Activated CD8-positive, alpha-beta memory T cell treated with anti-CD3 and anti-CD28 coated beads, Interleukin-2, amount 10 ng/mL, durations not matched to agents 7 days and 5 days (primary cell): Measurements from ENCODE around the gene TMEM43. TPM values are rescaled to one million over a fixed set of nuclear protein-coding genes. Genes with fewer than 3 reads are reported as not detected.

ENCODE experiments used
- ATAC-seq: fragments of 150-1000 bp; cut with Tn5 transposase; one replicate; pipeline ENCODE4 v1.10.0; 2021; ENCODE audit warnings: moderate library complexity
- CTCF ChIA-PET: fragments of 350-600 bp; sonication (Branson Sonifier 250); formaldehyde crosslinking; loops from one replicate; lab custom pipeline; 2021; ENCODE audit warnings: antibody characterized with exemption; lab: Charles Lee
- DNase-seq: peaks from one replicate; pipeline ENCODE4 v3.0.0-alpha.2; 2020
- H3K27ac Mint-ChIP-seq: one replicate; pipeline ENCODE4 v1.8.0; 2021; ENCODE audit warnings: mild to moderate bottlenecking, mixed read lengths
- H3K27me3 Mint-ChIP-seq: one replicate; pipeline ENCODE4 v1.8.0; 2021; ENCODE audit warnings: mixed read lengths
- H3K36me3 Mint-ChIP-seq: one replicate; pipeline ENCODE4 v1.8.0; 2021; ENCODE audit warnings: mild to moderate bottlenecking, mixed read lengths
- H3K4me1 Mint-ChIP-seq: one replicate; pipeline ENCODE4 v1.8.0; 2021; ENCODE audit warnings: mixed read lengths
- H3K4me3 Mint-ChIP-seq: one replicate; pipeline ENCODE4 v1.8.0; 2021; ENCODE audit warnings: mild to moderate bottlenecking, moderate library complexity, mixed read lengths
- H3K9me3 Mint-ChIP-seq: one replicate; pipeline ENCODE4 v1.8.0; 2022; ENCODE audit warnings: low read depth, mixed read lengths
- total RNA-seq, 2 experiments: library from RNA; stranded (reverse); gene quantifications; one replicate each; pipeline ENCODE4 v1.2.3, GENCODE V29; 2021

The TMEM43 gene
- total RNA-seq, 2 experiments from 2014 or later, result 27.6 to 31.8 TPM

DNA sequence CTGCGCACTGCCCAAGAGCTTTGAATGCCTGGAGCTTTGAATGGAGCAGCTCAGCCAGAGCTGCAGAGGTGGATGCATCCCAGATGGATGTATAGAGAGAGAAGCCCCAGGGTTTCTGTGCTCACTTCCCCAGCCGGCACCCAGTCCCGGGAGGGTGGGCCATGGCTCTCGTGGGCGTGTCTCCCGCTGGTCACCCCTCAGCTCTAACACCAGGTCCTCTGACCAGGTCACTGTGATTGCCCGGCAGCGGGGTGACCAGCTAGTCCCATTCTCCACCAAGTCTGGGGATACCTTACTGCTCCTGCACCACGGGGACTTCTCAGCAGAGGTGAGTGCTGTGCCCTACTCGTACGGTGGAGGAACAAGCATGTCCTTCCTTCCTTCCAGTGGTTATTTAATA lies 10.7 kb downstream of the TMEM43 start:
- Mint-ChIP-seq H3K27ac (no peak overlapping the region), H3K4me1 (no peaks in the 10 kb centered on the region), H3K27me3 (no peaks in the 10 kb centered on the region)

GRCh38 chr3:14137004-14137403 lies 12.2 kb downstream of the TMEM43 start:
- ATAC-seq, result no peak
- CTCF ChIA-PET, result no interaction called here
- no peaks in the 10 kb centered on the region for H3K9me3 Mint-ChIP-seq
- no peak overlapping the region for H3K27ac Mint-ChIP-seq
- H3K4me1 Mint-ChIP-seq, result peaks cover 3% of the 10 kb centered on the region
- no peak overlapping the region for H3K4me3 Mint-ChIP-seq
- no peaks in the 10 kb centered on the region for H3K27me3 Mint-ChIP-seq
- peaks cover 15% of the 10 kb centered on the region for H3K36me3 Mint-ChIP-seq
- DNase-seq, result no peak

More for the DNA sequence above, 10.7 kb downstream of the TMEM43 start:
- H3K36me3 Mint-ChIP-seq, result peaks cover 15% of the 10 kb centered on the region
- CTCF ChIA-PET, result no interaction called here
- no peaks in the 10 kb centered on the region for H3K9me3 Mint-ChIP-seq
- ATAC-seq (no peak), DNase-seq (no peak)
- H3K4me3 Mint-ChIP-seq, result no peak overlapping the region

DNA sequence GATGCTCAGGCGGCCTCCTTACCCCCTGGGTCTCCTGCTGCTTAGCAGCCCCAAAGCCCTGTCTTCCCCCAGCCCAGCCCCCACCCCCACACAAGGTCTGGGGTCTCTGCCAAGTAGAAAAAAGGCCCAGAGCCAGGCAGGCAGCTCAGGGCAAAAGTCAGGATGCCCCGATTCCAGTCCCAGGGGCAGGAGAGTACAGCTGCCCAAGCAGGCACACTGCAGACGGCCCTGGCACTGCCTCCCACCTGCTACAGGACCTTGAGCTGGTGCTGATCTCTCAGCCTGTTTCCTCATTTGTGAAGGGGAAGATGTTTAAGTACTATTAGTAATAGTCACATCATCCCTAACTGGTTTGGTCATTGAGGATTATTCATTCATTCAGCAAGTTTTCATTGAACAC lies 12.6 kb downstream of the TMEM43 start:
- no peaks in the 10 kb centered on the region for H3K9me3 Mint-ChIP-seq
- H3K4me1 Mint-ChIP-seq, result peaks cover 8% of the 10 kb centered on the region
- no peak overlapping the region for H3K4me3 Mint-ChIP-seq
- peaks cover 16% of the 10 kb centered on the region for H3K36me3 Mint-ChIP-seq
- ATAC-seq (no peak), DNase-seq (no peak)
- CTCF ChIA-PET, result no interaction called here
- H3K27ac Mint-ChIP-seq, result no peak overlapping the region
- no peaks in the 10 kb centered on the region for H3K27me3 Mint-ChIP-seq

GRCh38 chr3:14138109-14138877 lies 13.4 kb downstream of the TMEM43 start:
- ATAC-seq (no peak), DNase-seq (no peak)
- CTCF ChIA-PET, result no interaction called here
- H3K27ac Mint-ChIP-seq, result no peak overlapping the region
- peaks cover 16% of the 10 kb centered on the region for H3K4me1 Mint-ChIP-seq
- no peak overlapping the region for H3K4me3 Mint-ChIP-seq
- H3K36me3 Mint-ChIP-seq, result peaks cover 15% of the 10 kb centered on the region
- H3K27me3 Mint-ChIP-seq, result no peaks in the 10 kb centered on the region
- no peaks in the 10 kb centered on the region for H3K9me3 Mint-ChIP-seq

DNA sequence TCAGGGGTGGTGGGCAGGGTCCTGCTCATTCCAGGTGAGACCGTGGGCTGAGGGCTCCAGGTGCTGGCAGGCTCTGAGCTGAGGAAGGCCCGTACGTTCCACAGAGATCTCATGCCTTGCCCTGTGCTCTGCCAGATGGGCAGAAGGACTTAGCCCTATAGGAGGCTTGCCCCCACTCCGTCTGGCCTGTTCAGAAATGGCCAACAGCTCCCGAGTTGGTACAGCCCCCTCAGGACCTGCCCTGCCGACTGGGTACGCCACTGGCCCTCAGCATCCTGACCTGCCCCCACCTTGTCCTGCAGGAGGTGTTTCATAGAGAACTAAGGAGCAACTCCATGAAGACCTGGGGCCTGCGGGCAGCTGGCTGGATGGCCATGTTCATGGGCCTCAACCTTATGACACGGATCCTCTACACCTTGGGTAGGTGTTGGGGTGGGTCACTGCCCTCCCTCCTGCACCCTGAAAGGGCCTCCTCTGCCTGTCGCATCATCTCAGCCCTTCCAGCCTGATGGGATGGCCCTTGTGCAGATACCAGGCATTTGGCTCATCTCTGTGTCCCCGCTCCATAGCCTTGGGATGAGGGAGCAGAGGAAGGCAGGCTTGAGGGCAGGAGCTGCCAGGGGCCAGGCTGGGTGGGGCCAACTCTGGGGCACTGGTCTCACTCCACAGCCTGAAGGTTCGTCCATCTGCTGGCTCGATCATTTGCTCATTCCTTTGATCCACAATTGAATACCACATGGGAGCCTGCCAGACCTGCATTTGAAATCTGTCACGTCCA lies 14.2 kb downstream of the TMEM43 start:
- DNase-seq, result no peak
- H3K4me1 Mint-ChIP-seq, result peaks cover 20% of the 10 kb centered on the region
- no peak overlapping the region for H3K27ac Mint-ChIP-seq
- no peak overlapping the region for H3K4me3 Mint-ChIP-seq
- no peak for ATAC-seq
- CTCF ChIA-PET, result no interaction called here
- H3K27me3 Mint-ChIP-seq, result no peaks in the 10 kb centered on the region
- no peaks in the 10 kb centered on the region for H3K9me3 Mint-ChIP-seq
- H3K36me3 Mint-ChIP-seq, result peaks cover 15% of the 10 kb centered on the region

GRCh38 chr3:14139771-14140170 lies 14.9 kb downstream of the TMEM43 start:
- H3K27ac Mint-ChIP-seq, result no peak overlapping the region
- H3K36me3 Mint-ChIP-seq, result peaks cover 15% of the 10 kb centered on the region
- CTCF ChIA-PET, result no interaction called here
- ATAC-seq (no peak), DNase-seq (no peak)
- no peak overlapping the region for H3K4me3 Mint-ChIP-seq
- no peaks in the 10 kb centered on the region for H3K9me3 Mint-ChIP-seq
- peaks cover 26% of the 10 kb centered on the region for H3K4me1 Mint-ChIP-seq
- no peaks in the 10 kb centered on the region for H3K27me3 Mint-ChIP-seq

DNA sequence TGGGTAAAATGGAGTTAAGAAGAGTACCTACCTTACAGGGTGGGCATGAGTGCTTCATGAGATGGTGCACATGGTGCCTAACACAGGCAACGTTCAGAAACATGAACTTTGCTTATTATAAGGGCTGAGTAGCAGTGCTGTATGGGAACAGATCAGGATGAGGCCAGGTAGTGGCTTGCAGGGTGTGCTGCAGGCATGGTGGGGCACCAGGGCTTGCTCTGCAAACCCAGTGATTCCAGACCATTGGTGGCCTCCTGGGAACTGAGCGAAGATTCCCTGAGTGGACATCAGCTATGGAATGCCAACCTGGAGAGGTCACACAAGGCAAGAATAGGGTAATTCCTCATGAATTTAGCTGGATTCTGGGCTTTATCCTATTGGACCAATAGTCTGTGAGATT lies 15.8 kb downstream of the TMEM43 start:
- Mint-ChIP-seq H3K27me3 (no peaks in the 10 kb centered on the region), H3K36me3 (peaks cover 13% of the 10 kb centered on the region), H3K4me3 (no peak overlapping the region), H3K4me1 (peaks cover 31% of the 10 kb centered on the region), H3K9me3 (no peaks in the 10 kb centered on the region), H3K27ac (peak overlapping the region; percentile 58)
- no peak for ATAC-seq
- DNase-seq, result no peak
- CTCF ChIA-PET, result interaction anchor here (0.6 kb wide), 1 partner anchor 11 kb away, joined by 4 read pairs; no protein-coding TSS in a partner anchor

- Mint-ChIP-seq H3K27ac (no peak overlapping the region), H3K27me3 (no peaks in the 10 kb centered on the region), H3K4me1 (peaks cover 31% of the 10 kb centered on the region), H3K4me3 (no peak overlapping the region), H3K36me3 (peaks cover 9% of the 10 kb centered on the region), H3K9me3 (no peaks in the 10 kb centered on the region)
- no peak for DNase-seq
- CTCF ChIA-PET, result interaction anchor here (0.7 kb wide), 1 partner anchor 16 kb away, joined by 4 read pairs; the partner anchor contains the start of genes CHCHD4 and TMEM43
- ATAC-seq, result no peak
Observed at GRCh38 chr3:14141144-14141543, 16.3 kb downstream of the TMEM43 start.

DNA sequence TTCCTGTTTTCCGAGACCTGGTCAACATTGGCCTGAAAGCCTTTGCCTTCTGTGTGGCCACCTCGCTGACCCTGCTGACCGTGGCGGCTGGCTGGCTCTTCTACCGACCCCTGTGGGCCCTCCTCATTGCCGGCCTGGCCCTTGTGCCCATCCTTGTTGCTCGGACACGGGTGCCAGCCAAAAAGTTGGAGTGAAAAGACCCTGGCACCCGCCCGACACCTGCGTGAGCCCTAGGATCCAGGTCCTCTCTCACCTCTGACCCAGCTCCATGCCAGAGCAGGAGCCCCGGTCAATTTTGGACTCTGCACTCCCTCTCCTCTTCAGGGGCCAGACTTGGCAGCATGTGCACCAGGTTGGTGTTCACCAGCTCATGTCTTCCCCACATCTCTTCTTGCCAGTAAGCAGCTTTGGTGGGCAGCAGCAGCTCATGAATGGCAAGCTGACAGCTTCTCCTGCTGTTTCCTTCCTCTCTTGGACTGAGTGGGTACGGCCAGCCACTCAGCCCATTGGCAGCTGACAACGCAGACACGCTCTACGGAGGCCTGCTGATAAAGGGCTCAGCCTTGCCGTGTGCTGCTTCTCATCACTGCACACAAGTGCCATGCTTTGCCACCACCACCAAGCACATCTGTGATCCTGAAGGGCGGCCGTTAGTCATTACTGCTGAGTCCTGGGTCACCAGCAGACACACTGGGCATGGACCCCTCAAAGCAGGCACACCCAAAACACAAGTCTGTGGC lies 16.9 kb downstream of the TMEM43 start:
- Mint-ChIP-seq H3K4me1 (peaks cover 31% of the 10 kb centered on the region), H3K27ac (peak overlapping the region; percentile 85), H3K4me3 (no peak overlapping the region), H3K27me3 (no peaks in the 10 kb centered on the region), H3K9me3 (no peaks in the 10 kb centered on the region), H3K36me3 (peaks cover 7% of the 10 kb centered on the region)
- DNase-seq, result no peak
- CTCF ChIA-PET, result interaction anchor here (0.7 to 1.5 kb wide), 3 partner anchors 17 to 120 kb away, joined by 3 to 4 read pairs (median 4); partner anchors contain the start of genes CHCHD4 and TMEM43
- no peak for ATAC-seq

GRCh38 chr3:14142567-14143270 lies 17.9 kb downstream of the TMEM43 start:
- Mint-ChIP-seq H3K27ac (peak overlapping the region; percentile 85), H3K27me3 (no peaks in the 10 kb centered on the region), H3K4me1 (peaks cover 31% of the 10 kb centered on the region), H3K4me3 (no peak overlapping the region), H3K9me3 (no peaks in the 10 kb centered on the region), H3K36me3 (peaks cover 7% of the 10 kb centered on the region)
- CTCF ChIA-PET, result interaction anchor here (1.1 to 1.5 kb wide), 4 partner anchors 21 to 258 kb away, joined by 3 to 4 read pairs (median 3); no protein-coding TSS in a partner anchor
- no peak for ATAC-seq
- DNase-seq, result no peak

DNA sequence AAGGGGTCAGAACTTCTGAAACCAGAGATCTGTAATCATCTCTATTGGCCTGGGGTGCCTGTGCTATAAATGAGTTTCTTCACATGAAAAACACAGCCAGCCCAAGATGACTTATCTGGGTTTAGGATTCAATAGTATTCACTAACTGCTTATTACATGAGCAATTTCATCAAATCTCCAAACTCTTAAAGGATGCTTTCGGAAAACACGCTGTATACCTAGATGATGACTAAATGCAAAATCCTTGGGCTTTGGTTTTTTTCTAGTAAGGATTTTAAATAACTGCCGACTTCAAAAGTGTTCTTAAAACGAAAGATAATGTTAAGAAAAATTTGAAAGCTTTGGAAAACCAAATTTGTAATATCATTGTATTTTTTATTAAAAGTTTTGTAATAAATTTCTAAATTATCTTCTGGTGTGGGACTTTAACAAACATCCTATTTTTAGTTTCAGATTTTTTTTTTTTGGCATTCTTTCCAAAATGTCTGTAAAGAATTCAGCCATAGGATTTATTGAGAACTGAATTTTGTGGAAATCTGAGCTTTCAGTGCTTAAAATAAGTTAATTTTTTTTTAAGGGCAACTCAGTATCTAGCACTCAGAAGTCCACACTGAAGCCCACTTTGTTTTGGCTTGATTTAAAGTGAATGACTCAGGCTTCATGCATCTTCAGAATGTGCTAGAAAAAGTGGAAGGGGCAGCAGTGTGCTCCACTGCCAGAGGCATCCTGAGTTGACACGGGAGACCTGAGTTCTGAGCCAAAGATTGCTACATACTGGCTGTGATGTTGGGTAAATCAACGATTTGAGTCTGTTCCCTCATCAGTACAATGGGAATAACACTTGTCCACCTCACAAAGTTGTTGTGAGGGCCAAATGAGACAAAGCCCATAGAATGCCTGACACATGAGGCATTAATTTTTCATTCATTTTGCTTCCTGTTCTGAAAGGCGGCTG lies 18.7 kb downstream of the TMEM43 start:
- CTCF ChIA-PET, result interaction anchor here (1.2 to 1.7 kb wide), 7 partner anchors 18 to 259 kb away, joined by 3 to 18 read pairs (median 5); partner anchors contain the start of genes CHCHD4, LSM3, TMEM43 and XPC
- Mint-ChIP-seq H3K36me3 (peaks cover 7% of the 10 kb centered on the region), H3K4me3 (no peak overlapping the region), H3K27ac (peak overlapping the region; percentile 91), H3K4me1 (peaks cover 31% of the 10 kb centered on the region), H3K27me3 (no peaks in the 10 kb centered on the region), H3K9me3 (no peaks in the 10 kb centered on the region)
- no peak for DNase-seq
- ATAC-seq, result no peak
